K562 (cell line): Measurements from ENCODE around the gene LAPTM5. TPM values are rescaled to one million over a fixed set of nuclear protein-coding genes. Genes with fewer than 3 reads are reported as not detected.
A peak's percentile ranks its signal among the peaks of the same experiment; 100 is the strongest.

Source experiments
- CEBPZ ChIP-seq: fragments of 150-350 bp; IDR thresholded peaks from 2 replicates; pipeline ENCODE4 v1.6.1; 2014; ENCODE audit warnings: low read depth, mild to moderate bottlenecking, low read length, borderline replicate concordance
- CXXC5 ChIP-seq: fragments of 250-450 bp; sonication (Bioruptor Pico); IDR thresholded peaks from 2 replicates; pipeline ENCODE4 v1.8.0; 2022; ENCODE audit warnings: inconsistent platforms, mild to moderate bottlenecking, moderate library complexity
- DLX4 ChIP-seq: fragments of 250-450 bp; sonication (Bioruptor Pico); IDR thresholded peaks from 2 replicates; pipeline ENCODE4 v1.6.1; 2021; ENCODE audit warnings: mild to moderate bottlenecking
- ELF2 ChIP-seq: fragments of 250-450 bp; sonication (Bioruptor Pico); IDR thresholded peaks from 2 replicates; pipeline ENCODE4 v1.5.0; 2021; ENCODE audit warnings: mild to moderate bottlenecking
- JUND ChIP-seq, 2 experiments: IDR thresholded peaks; 2 replicates in 1 of 2; 3 replicates in 1 of 2; pipeline ENCODE4 v1.6.1; 2011; ENCODE audit warnings: borderline replicate concordance in 2 of 2, low read depth in 2 of 2, low read length in 2 of 2, improper control_type of control experiment in 1 of 2, missing biosample characterization in 1 of 2, missing genetic modification characterization in 1 of 2, missing genetic modification reagents in 1 of 2
- MTA3 ChIP-seq: fragments of 450-650 bp; formaldehyde crosslinking; IDR thresholded peaks from 2 replicates; pipeline ENCODE4 v1.6.1; 2017; ENCODE audit warnings: mild to moderate bottlenecking, borderline replicate concordance
- MYC ChIP-seq, 2 experiments: fragments of 250-450 bp in 1 of 2; sonication (Bioruptor Pico) in 1 of 2; IDR thresholded peaks; 2 replicates each; pipeline versions ENCODE4 v1.5.1 to v1.6.1; 2012 to 2021; ENCODE audit warnings: low read depth in 2 of 2, borderline replicate concordance in 1 of 2, improper control_type of control experiment in 1 of 2, low read length in 1 of 2, mild to moderate bottlenecking in 1 of 2, moderate library complexity in 1 of 2
- PCBP1 ChIP-seq: fragments of 200-400 bp; formaldehyde crosslinking; IDR thresholded peaks from 2 replicates; pipeline ENCODE4 v1.6.1; 2018; ENCODE audit warnings: mild to moderate bottlenecking, low read depth, low read length; ENCODE audit not compliant: poor library complexity, severe bottlenecking
- PURB ChIP-seq: sonication (generic); formaldehyde crosslinking; IDR thresholded peaks from 2 replicates; pipeline ENCODE4 v1.9.0; 2021; ENCODE audit warnings: low read depth, mild to moderate bottlenecking, missing genetic modification reagents
- YY1 ChIP-seq, 3 experiments: IDR thresholded peaks; 2 replicates each; pipeline ENCODE4 v1.6.1; 2011; ENCODE audit warnings: low read length in 2 of 3, mild to moderate bottlenecking in 2 of 3, moderate library complexity in 2 of 3, borderline replicate concordance in 1 of 3, control low read depth in 1 of 3, low read depth in 1 of 3; ENCODE audit not compliant: insufficient read depth in 3 of 3, insufficient replicate concordance in 2 of 3, control insufficient read depth in 1 of 3, insufficient read length in 1 of 3; ENCODE audit errors: extremely low read depth in 1 of 3
- ZNF184 ChIP-seq: sonication (generic); formaldehyde crosslinking; IDR thresholded peaks from 2 replicates; pipeline ENCODE4 v1.5.0; 2020; ENCODE audit warnings: missing genetic modification reagents
- ZNF584 ChIP-seq: fragments of 200-800 bp; sonication (Bioruptor generic); IDR thresholded peaks from 2 replicates; pipeline ENCODE4 v1.6.1; 2016; ENCODE audit warnings: low read depth, mild to moderate bottlenecking, missing genetic modification characterization, missing compliant biosample characterization
- polyA plus RNA-seq, 8 experiments: library from polyadenylated mRNA; depleted of rRNA in 4 of 8; stranded (reverse) in 5 of 8; unstranded in 3 of 8; fragments of >200 nt; fragmentation: Nextera tagmentation in 2 of 8; fragmentation: Illumina TruSeq in 1 of 8; extraction: Ambion mirVana in 2 of 8; extraction: Trizol in 1 of 8; gene quantifications; 2 replicates each; pipeline versions ENCODE4 v1.2.1 to v1.2.3, GENCODE V29; 2011 to 2014; ENCODE audit warnings: inconsistent platforms in 1 of 8, missing spikeins in 1 of 8
- total RNA-seq, 7 experiments: library from RNA; depleted of rRNA in 6 of 7; stranded (reverse); fragments of >200 nt in 6 of 7; fragmentation: Illumina TruSeq in 2 of 7; extraction: Trizol in 2 of 7; gene quantifications; 2 replicates each; pipeline versions ENCODE4 v1.2.1 to v1.2.3, GENCODE V29; 2011 to 2021; ENCODE audit warnings: low replicate concordance in 1 of 7
- TF ChIP-seq, protein P1 (sequence below): fragments of 250-450 bp; sonication (Bioruptor Pico); IDR thresholded peaks from 2 replicates; pipeline ENCODE4 v1.4.0; 2020; ENCODE audit warnings: mild to moderate bottlenecking, moderate library complexity
- TF ChIP-seq, protein P2 (sequence below): fragments of 450-650 bp; formaldehyde crosslinking; IDR thresholded peaks from 2 replicates; pipeline ENCODE4 v1.4.0; 2022; ENCODE audit warnings: mild to moderate bottlenecking, moderate library complexity

Gene LAPTM5
- total and polyA plus RNA-seq, 9 of the 15 experiments (the other 6 are each of a cell fraction or from before 2014, with no cell fraction given), result 2.4 to 47.3 (median 20.3) TPM

- TF ChIP-seq CEBPZ, result no peak
- TF ChIP-seq CXXC5 (CRISPR knock-in tag), result peak; percentile 55; the same call in 1 of the 2 replicates
- TF ChIP-seq PURB (CRISPR knock-in tag), result no peak
- TF ChIP-seq ZNF184 (CRISPR knock-in tag), result no peak
- no peak for TF ChIP-seq ELF2 (CRISPR knock-in tag)
- TF ChIP-seq, protein P1, sequence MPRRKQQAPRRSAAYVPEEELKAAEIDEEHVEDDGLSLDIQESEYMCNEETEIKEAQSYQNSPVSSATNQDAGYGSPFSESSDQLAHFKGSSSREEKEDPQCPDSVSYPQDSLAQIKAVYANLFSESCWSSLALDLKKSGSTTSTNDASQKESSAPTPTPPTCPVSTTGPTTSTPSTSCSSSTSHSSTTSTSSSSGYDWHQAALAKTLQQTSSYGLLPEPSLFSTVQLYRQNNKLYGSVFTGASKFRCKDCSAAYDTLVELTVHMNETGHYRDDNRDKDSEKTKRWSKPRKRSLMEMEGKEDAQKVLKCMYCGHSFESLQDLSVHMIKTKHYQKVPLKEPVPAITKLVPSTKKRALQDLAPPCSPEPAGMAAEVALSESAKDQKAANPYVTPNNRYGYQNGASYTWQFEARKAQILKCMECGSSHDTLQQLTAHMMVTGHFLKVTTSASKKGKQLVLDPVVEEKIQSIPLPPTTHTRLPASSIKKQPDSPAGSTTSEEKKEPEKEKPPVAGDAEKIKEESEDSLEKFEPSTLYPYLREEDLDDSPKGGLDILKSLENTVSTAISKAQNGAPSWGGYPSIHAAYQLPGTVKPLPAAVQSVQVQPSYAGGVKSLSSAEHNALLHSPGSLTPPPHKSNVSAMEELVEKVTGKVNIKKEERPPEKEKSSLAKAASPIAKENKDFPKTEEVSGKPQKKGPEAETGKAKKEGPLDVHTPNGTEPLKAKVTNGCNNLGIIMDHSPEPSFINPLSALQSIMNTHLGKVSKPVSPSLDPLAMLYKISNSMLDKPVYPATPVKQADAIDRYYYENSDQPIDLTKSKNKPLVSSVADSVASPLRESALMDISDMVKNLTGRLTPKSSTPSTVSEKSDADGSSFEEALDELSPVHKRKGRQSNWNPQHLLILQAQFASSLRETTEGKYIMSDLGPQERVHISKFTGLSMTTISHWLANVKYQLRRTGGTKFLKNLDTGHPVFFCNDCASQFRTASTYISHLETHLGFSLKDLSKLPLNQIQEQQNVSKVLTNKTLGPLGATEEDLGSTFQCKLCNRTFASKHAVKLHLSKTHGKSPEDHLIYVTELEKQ (CRISPR knock-in tag), result no peak
- TF ChIP-seq MYC (IDR thresholded peaks at IDR 0.05; ENCODE audit: low read depth, low read length), result 0 out of 2 replicates have a peak, but pooled peaks have one; percentile 17
- TF ChIP-seq MYC (CRISPR knock-in tag; IDR thresholded peaks at IDR 0.05; ENCODE audit: borderline replicate concordance, low read depth), result no peak
- no peak for TF ChIP-seq PCBP1
- peak; percentile 34; the same call in 1 of the 2 replicates for TF ChIP-seq MTA3
- TF ChIP-seq, protein P2, sequence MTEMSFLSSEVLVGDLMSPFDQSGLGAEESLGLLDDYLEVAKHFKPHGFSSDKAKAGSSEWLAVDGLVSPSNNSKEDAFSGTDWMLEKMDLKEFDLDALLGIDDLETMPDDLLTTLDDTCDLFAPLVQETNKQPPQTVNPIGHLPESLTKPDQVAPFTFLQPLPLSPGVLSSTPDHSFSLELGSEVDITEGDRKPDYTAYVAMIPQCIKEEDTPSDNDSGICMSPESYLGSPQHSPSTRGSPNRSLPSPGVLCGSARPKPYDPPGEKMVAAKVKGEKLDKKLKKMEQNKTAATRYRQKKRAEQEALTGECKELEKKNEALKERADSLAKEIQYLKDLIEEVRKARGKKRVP (CRISPR knock-in tag), result 0 out of 2 replicates have a peak, but pooled peaks have one; percentile 27
- no peak for TF ChIP-seq DLX4 (CRISPR knock-in tag)
- TF ChIP-seq YY1 (IDR thresholded peaks at IDR 0.05; ENCODE audit: borderline replicate concordance in 1 of 3, control insufficient read depth in 1 of 3, extremely low read depth in 1 of 3, insufficient read depth in 3 of 3, insufficient read length in 1 of 3, insufficient replicate concordance in 2 of 3, low read depth in 1 of 3, low read length in 2 of 3), result peak; percentile 42 to 91 (median 69)
- TF ChIP-seq JUND (IDR thresholded peaks at IDR 0.05; ENCODE audit: borderline replicate concordance, low read depth, low read length), result peak; percentile 25; the same call in 1 of the 2 replicates
- no peak; the same call in 2 of the 3 replicates for TF ChIP-seq JUND (tag; IDR thresholded peaks at IDR 0.05; ENCODE audit: borderline replicate concordance, low read depth, low read length)
- TF ChIP-seq ZNF584 (CRISPR knock-in tag), result 0 out of 2 replicates have a peak, but pooled peaks have one; percentile 45
Observed at GRCh38 chr1:30738040-30738714, 19.4 kb downstream of the LAPTM5 start (continued).
